ENCODE data around the gene SLC16A3. TPM values are rescaled to one million over a fixed set of nuclear protein-coding genes. Genes with fewer than 3 reads are reported as not detected.

The SLC16A3 gene
- polyA plus RNA-seq, 1 experiment, result 338 TPM

- ChIA-PET POLR2A (no interaction called here), CTCF (interaction anchor here (1.1 to 1.5 kb wide), 2 partner anchors 10 to 11 kb away, joined by 3 to 6 read pairs; no protein-coding TSS in a partner anchor)
- Histone ChIP-seq H3K4me3 (ENCODE audit: low read depth, low read length) (no peak overlapping the region), H3K27me3 (ENCODE audit: control insufficient read depth, insufficient read depth, low read length) (no peaks in the 10 kb centered on the region), H3K36me3 (ENCODE audit: control insufficient read depth, insufficient read depth, low read length) (no peaks in the 10 kb centered on the region)
- no peak for DNase-seq (ENCODE audit: low read depth)
- TF ChIP-seq, protein P1, sequence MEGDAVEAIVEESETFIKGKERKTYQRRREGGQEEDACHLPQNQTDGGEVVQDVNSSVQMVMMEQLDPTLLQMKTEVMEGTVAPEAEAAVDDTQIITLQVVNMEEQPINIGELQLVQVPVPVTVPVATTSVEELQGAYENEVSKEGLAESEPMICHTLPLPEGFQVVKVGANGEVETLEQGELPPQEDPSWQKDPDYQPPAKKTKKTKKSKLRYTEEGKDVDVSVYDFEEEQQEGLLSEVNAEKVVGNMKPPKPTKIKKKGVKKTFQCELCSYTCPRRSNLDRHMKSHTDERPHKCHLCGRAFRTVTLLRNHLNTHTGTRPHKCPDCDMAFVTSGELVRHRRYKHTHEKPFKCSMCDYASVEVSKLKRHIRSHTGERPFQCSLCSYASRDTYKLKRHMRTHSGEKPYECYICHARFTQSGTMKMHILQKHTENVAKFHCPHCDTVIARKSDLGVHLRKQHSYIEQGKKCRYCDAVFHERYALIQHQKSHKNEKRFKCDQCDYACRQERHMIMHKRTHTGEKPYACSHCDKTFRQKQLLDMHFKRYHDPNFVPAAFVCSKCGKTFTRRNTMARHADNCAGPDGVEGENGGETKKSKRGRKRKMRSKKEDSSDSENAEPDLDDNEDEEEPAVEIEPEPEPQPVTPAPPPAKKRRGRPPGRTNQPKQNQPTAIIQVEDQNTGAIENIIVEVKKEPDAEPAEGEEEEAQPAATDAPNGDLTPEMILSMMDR (IDR thresholded peaks at IDR 0.05; ENCODE audit: insufficient read depth, low read depth, low read length), result no peak
Measured at GRCh38 chr17:82216301-82217119, 12.3 kb upstream of the SLC16A3 start.

GRCh38 chr17:82217120-82217529 is 11.7 kb upstream of the SLC16A3 start:
- Histone ChIP-seq H3K4me3 (ENCODE audit: low read depth, low read length) (no peak overlapping the region), H3K27me3 (ENCODE audit: control insufficient read depth, insufficient read depth, low read length) (no peaks in the 10 kb centered on the region), H3K36me3 (ENCODE audit: control insufficient read depth, insufficient read depth, low read length) (no peaks in the 10 kb centered on the region)
- ChIA-PET CTCF (interaction anchor here (1.5 to 1.7 kb wide), 2 partner anchors 11 to 19 kb away, joined by 5 to 6 read pairs; no protein-coding TSS in a partner anchor), POLR2A (no interaction called here)
- no peak for DNase-seq (ENCODE audit: low read depth)
- TF ChIP-seq, protein P1 (IDR thresholded peaks at IDR 0.05; ENCODE audit: insufficient read depth, low read depth, low read length), result no peak

DNA sequence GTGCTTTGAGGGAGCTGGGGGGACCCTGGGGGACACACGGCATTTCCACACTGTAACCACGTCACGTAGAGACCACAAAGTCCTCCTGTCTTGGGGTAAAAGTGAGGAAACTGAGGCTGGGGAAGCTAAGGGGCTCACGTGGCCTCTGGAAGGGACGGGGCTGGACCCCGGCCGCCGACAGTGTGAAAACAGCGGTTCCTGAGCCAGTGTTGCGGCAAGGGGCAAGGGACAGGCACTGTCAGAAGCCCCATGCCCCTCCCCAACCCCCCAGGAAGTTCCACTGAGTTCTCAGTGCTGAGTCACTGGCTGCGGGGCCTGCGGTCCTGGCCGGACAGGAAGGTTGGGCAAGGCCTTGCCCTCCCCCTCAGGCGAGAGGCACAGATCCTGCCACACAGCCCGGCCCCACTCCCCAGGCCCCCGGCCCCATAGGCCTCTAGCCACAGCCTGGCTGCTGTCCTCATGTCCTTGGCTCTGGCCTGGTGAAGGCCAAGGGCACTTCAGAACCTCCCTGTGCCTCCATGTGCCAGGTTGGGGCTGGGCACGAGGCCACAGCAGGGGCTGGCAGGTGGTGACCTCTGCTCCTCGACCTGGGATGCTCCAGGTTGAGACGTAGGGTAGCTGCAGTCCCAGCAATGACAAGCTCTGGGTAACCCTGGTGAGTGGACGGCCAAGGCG is 11.2 kb upstream of the SLC16A3 start:
- Histone ChIP-seq H3K27me3 (ENCODE audit: control insufficient read depth, insufficient read depth, low read length) (no peaks in the 10 kb centered on the region), H3K36me3 (ENCODE audit: control insufficient read depth, insufficient read depth, low read length) (no peaks in the 10 kb centered on the region), H3K4me3 (ENCODE audit: low read depth, low read length) (no peak overlapping the region)
- TF ChIP-seq, protein P1 (IDR thresholded peaks at IDR 0.05; ENCODE audit: insufficient read depth, low read depth, low read length), result no peak
- ChIA-PET CTCF (interaction anchor here (1.5 to 1.7 kb wide), 2 partner anchors 12 to 19 kb away, joined by 5 to 6 read pairs; no protein-coding TSS in a partner anchor), POLR2A (no interaction called here)
- DNase-seq (ENCODE audit: low read depth), result peak; percentile 46

- ChIA-PET POLR2A (no interaction called here), CTCF (interaction anchor here (1.4 to 1.7 kb wide), 2 partner anchors 12 to 18 kb away, joined by 4 to 5 read pairs; no protein-coding TSS in a partner anchor)
- Histone ChIP-seq H3K4me3 (ENCODE audit: low read depth, low read length) (no peak overlapping the region), H3K27me3 (ENCODE audit: control insufficient read depth, insufficient read depth, low read length) (no peaks in the 10 kb centered on the region), H3K36me3 (ENCODE audit: control insufficient read depth, insufficient read depth, low read length) (no peaks in the 10 kb centered on the region)
- TF ChIP-seq, protein P1 (IDR thresholded peaks at IDR 0.05; ENCODE audit: insufficient read depth, low read depth, low read length), result no peak
- no peak for DNase-seq (ENCODE audit: low read depth)
Measured at GRCh38 chr17:82218349-82219075, 10.3 kb upstream of the SLC16A3 start.
